ENCODE measurements around the gene GPX1. TPM values are rescaled to one million over a fixed set of nuclear protein-coding genes. Genes with fewer than 3 reads are reported as not detected.
A peak's percentile ranks its signal among the peaks of the same experiment; 100 is the strongest.

The GPX1 gene
- total RNA-seq, 1 experiment from 2014 or later = 128 TPM

DNA sequence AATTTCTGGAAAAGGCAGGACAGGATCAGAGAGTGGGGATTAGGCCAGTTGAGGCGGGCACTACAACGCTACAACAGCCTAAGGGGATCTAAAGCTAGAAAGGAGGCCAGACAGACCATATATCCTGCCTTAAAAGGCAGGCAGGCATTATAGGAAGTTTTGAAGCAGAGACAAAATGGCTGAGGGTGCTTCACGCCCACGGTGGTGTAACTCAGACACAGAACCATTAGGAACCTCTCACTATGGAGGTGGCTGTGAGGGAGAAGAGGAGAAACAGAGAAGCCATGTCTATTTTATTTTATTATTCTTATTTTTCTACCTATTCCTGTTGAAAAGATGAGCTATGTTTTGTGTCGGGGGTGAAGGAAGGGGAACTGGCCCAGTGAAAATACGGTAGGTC, 16.2 kb downstream of the GPX1 start:
- no peak for DNase-seq (ENCODE audit: low spot score)
- no peak overlapping the region for H3K27ac ChIP-seq (ENCODE audit: low read depth, low read length, poor library complexity, severe bottlenecking)
- no peaks in the 10 kb centered on the region for H3K9me3 ChIP-seq (ENCODE audit: low read depth, low read length, poor library complexity, severe bottlenecking)
- CTCF ChIA-PET = no interaction called here
- H3K36me3 ChIP-seq (ENCODE audit: insufficient read depth, low read length, poor library complexity, severe bottlenecking) = no peaks in the 10 kb centered on the region
- no peaks in the 10 kb centered on the region for H3K27me3 ChIP-seq (replicated peaks; ENCODE audit: insufficient read depth, low read depth, low read length, poor library complexity)
- intact Hi-C loops (cut with micrococcal nuclease; ENCODE audit: unreplicated experiment) = loop anchor here (5.0 kb wide), 1 partner anchor 105 kb away; no protein-coding TSS in a partner anchor
- peaks cover 5% of the 10 kb centered on the region for H3K4me1 ChIP-seq (ENCODE audit: insufficient read depth, low read length, poor library complexity, severe bottlenecking)
- POLR2A ChIA-PET (ENCODE audit: low non-redundant PET) = no interaction called here
- TF ChIP-seq EZH2 (IDR thresholded peaks at IDR 0.05; ENCODE audit: borderline replicate concordance, low read depth, low read length, poor library complexity, severe bottlenecking) (no peak), CTCF (conservative IDR thresholded peaks at IDR 0.05; ENCODE audit: low read depth, low read length) (no peak)
- H3K4me3 ChIP-seq (ENCODE audit: low read depth, low read length, poor library complexity, severe bottlenecking) = no peak overlapping the region
- BruUV-seq (replicated peaks) = no TSS peak

DNA sequence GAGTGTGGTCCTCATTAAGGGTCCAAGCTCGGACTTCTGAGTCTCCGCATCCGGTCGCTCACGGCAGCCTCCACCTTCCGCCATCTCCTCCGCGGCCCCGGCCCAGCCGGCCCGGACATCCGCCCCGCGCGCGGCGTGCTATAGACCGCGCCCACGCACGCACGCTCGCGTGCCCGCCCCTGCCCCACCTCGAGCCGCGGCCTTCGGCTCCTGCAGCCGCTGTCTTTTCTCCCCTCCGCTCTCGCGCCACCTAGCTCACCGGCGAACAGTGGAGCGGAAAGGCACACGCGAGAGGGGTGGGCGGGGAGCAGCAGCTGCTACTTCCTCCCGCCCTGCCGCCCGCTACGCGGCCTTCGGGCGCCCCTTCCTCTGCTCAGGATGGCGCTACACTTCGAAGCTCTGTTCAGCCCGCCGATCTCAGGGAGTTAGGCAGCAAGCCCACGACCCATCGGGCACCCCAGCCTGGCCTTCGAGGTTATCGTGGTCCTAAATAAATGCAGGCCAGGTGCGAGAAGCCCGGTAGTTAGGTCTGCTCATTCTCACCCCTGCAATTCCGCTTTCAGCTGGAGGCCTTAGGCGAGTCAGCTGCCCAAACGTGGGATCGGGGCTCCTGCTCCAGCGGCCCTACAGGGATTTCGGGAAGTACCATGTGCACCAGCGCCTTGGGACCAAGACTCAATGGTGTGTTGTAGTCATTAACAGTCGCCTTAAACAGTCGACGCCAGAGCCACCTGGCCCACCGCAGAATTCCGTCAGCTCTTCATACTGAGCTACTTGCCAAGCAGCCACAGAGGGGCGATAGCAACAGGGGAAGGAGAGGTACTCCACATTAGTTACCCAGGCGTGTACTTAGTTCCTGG, 18.0 kb downstream of the GPX1 start, which contains the start of gene USP4:
Gene USP4 (minus strand): TSS at position 113 of the 860 bp plus-strand sequence. CDS start 29 bp downstream, at position 84.
- Histone ChIP-seq H3K4me1 (ENCODE audit: insufficient read depth, low read length, poor library complexity, severe bottlenecking) (peaks cover 5% of the 10 kb centered on the region), H3K27ac (ENCODE audit: low read depth, low read length, poor library complexity, severe bottlenecking) (peak within 1 kb of the TSS; percentile 74), H3K4me3 (ENCODE audit: low read depth, low read length, poor library complexity, severe bottlenecking) (peak within 1 kb of the TSS; percentile 63), H3K36me3 (ENCODE audit: insufficient read depth, low read length, poor library complexity, severe bottlenecking) (peaks cover 2% of the 10 kb centered on the region), H3K9me3 (ENCODE audit: low read depth, low read length, poor library complexity, severe bottlenecking) (no peaks in the 10 kb centered on the region), H3K27me3 (replicated peaks; ENCODE audit: insufficient read depth, low read depth, low read length, poor library complexity) (no peaks in the 10 kb centered on the region)
- no TSS peak for BruUV-seq (replicated peaks)
- peak; percentile 80 for DNase-seq (ENCODE audit: low spot score)
- POLR2A ChIA-PET (ENCODE audit: low non-redundant PET) = interaction anchor here (0.8 kb wide), 1 partner anchor 68 kb away, joined by 4 read pairs; no protein-coding TSS in a partner anchor
- intact Hi-C loops (cut with micrococcal nuclease; ENCODE audit: unreplicated experiment) = loop anchor here (5.0 kb wide), 1 partner anchor 107 kb away; no protein-coding TSS in a partner anchor
- peak; percentile 52 for TF ChIP-seq CTCF (conservative IDR thresholded peaks at IDR 0.05; ENCODE audit: low read depth, low read length)
- TF ChIP-seq EZH2 (IDR thresholded peaks at IDR 0.05; ENCODE audit: borderline replicate concordance, low read depth, low read length, poor library complexity, severe bottlenecking) = no peak
- CTCF ChIA-PET = interaction anchor here (0.6 to 1.8 kb wide), 2 partner anchors 109 to 169 kb away, joined by 3 to 8 read pairs; partner anchors contain the start of gene KLHDC8B

DNA sequence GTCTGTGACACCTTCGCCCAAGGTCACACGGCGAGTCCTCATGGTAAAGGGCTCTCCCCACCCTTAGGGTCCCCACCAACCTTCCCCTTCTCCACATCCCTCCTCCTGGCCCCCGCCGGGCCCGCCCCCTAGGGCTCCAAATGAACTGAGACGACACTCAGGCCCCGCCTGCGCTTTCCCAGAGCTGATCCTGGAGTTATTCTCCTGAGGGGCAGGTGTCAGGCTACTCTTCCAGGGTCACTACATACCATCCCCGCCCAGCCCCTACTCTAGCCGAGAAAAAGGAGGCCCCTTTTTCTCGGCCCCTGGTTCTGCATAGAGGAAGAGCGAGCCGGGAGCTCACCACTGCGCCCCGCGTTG, 18.6 kb downstream of the GPX1 start:
- CTCF ChIA-PET = interaction anchor here (1.8 kb wide), 1 partner anchor 110 kb away, joined by 8 read pairs; no protein-coding TSS in a partner anchor
- H3K9me3 ChIP-seq (ENCODE audit: low read depth, low read length, poor library complexity, severe bottlenecking) = no peaks in the 10 kb centered on the region
- DNase-seq (ENCODE audit: low spot score) = no peak
- peak overlapping the region; percentile 74 for H3K27ac ChIP-seq (ENCODE audit: low read depth, low read length, poor library complexity, severe bottlenecking)
- intact Hi-C loops (cut with micrococcal nuclease; ENCODE audit: unreplicated experiment) = no loop called here
- H3K4me3 ChIP-seq (ENCODE audit: low read depth, low read length, poor library complexity, severe bottlenecking) = peak overlapping the region; percentile 63
- H3K4me1 ChIP-seq (ENCODE audit: insufficient read depth, low read length, poor library complexity, severe bottlenecking) = peaks cover 5% of the 10 kb centered on the region
- no peak for TF ChIP-seq EZH2 (IDR thresholded peaks at IDR 0.05; ENCODE audit: borderline replicate concordance, low read depth, low read length, poor library complexity, severe bottlenecking)
- no peak for TF ChIP-seq CTCF (conservative IDR thresholded peaks at IDR 0.05; ENCODE audit: low read depth, low read length)
- H3K27me3 ChIP-seq (replicated peaks; ENCODE audit: insufficient read depth, low read depth, low read length, poor library complexity) = no peaks in the 10 kb centered on the region
- POLR2A ChIA-PET (ENCODE audit: low non-redundant PET) = no interaction called here
- BruUV-seq (replicated peaks) = no TSS peak
- peaks cover 6% of the 10 kb centered on the region for H3K36me3 ChIP-seq (ENCODE audit: insufficient read depth, low read length, poor library complexity, severe bottlenecking)
